Activated CD8-positive, alpha-beta T cell treated with anti-CD3 and anti-CD28 coated beads for 36 hours (primary cell): ENCODE data around the gene TIMM8A. TPM values are rescaled to one million over a fixed set of nuclear protein-coding genes. Genes with fewer than 3 reads are reported as not detected.
"Not testable (repeated sequence)": the region's sequence is repeated elsewhere in the genome, so short reads cannot be mapped to it uniquely, and the experiment has no call there.

Experiments
- ATAC-seq: fragments of 200-7000 bp; cut with Tn5 transposase; one replicate; pipeline ENCODE4 v1.10.0; 2021; ENCODE audit warnings: mild to moderate bottlenecking, moderate library complexity
- CTCF ChIA-PET: fragments of 350-600 bp; sonication (Branson Sonifier 250); formaldehyde crosslinking; loops from one replicate; lab custom pipeline; 2021; ENCODE audit warnings: antibody characterized with exemption; lab: Charles Lee
- POLR2A ChIA-PET: fragments of 350-600 bp; sonication (Branson Sonifier 250); formaldehyde crosslinking; loops from one replicate; lab custom pipeline; 2021; ENCODE audit warnings: antibody characterized with exemption; lab: Charles Lee
- DNase-seq: peaks from one replicate; pipeline ENCODE4 v3.0.0-alpha.2; 2020
- H3K27ac Mint-ChIP-seq: one replicate; pipeline ENCODE4 v1.8.0; 2021; ENCODE audit warnings: mild to moderate bottlenecking, mixed read lengths
- H3K27me3 Mint-ChIP-seq: one replicate; pipeline ENCODE4 v1.8.0; 2021; ENCODE audit warnings: mixed read lengths
- H3K36me3 Mint-ChIP-seq: one replicate; pipeline ENCODE4 v1.8.0; 2021; ENCODE audit warnings: low read depth, mixed read lengths
- H3K4me1 Mint-ChIP-seq: one replicate; pipeline ENCODE4 v1.8.0; 2021; ENCODE audit warnings: low read depth, mixed read lengths
- H3K4me3 Mint-ChIP-seq: one replicate; pipeline ENCODE4 v1.8.0; 2021; ENCODE audit warnings: mild to moderate bottlenecking, moderate library complexity, mixed read lengths
- H3K9me3 Mint-ChIP-seq: one replicate; pipeline ENCODE4 v1.8.0; 2021; ENCODE audit warnings: mixed read lengths
- intact Hi-C: fragments of 100-400 bp; cut with micrococcal nuclease; formaldehyde crosslinking; loops from one replicate; pipeline ENCODE4 v1.10.0; 2022
- total RNA-seq, 2 experiments: library from RNA; stranded (reverse); gene quantifications; one replicate each; pipeline ENCODE4 v1.2.3, GENCODE V29; 2021
- TF ChIP-seq, protein P1 (sequence below): fragments of 200-600 bp; IDR thresholded peaks from one replicate; pipeline ENCODE4 v1.8.0; 2022; ENCODE audit warnings: antibody characterized with exemption, mild to moderate bottlenecking

Gene TIMM8A
- total RNA-seq, 2 experiments from 2014 or later: 23.2 to 26.3 TPM

DNA sequence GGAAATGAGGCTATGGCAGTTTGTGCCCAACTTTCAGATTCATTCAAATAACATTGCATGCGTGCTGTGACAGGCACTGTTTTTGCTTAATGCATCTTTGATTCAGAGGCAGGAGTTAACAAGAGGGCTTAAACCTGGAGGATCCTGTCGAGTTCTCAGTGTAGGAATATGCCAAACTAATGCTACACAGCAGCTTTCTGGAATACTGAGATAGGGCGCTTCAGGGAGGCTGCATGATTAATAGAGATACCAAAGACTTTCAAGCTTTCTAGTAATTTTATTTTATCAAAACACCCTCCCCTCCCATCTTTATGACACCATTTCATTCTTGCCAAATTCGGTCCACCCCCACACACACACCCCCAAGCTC is 636 bp upstream of the TIMM8A start:
- no peaks in the 10 kb centered on the region for H3K9me3 Mint-ChIP-seq
- peaks cover 15% of the 10 kb centered on the region for H3K36me3 Mint-ChIP-seq
- H3K27ac Mint-ChIP-seq: peak overlapping the region; percentile 95
- ATAC-seq (no peak), DNase-seq (no peak)
- H3K4me3 Mint-ChIP-seq: peak overlapping the region; percentile 86
- H3K4me1 Mint-ChIP-seq: peaks cover 11% of the 10 kb centered on the region
- H3K27me3 Mint-ChIP-seq: no peaks in the 10 kb centered on the region
- POLR2A ChIA-PET: interaction anchor here (0.7 to 4.7 kb wide), 2 partner anchors 42 to 100 kb away, joined by 3 to 32 read pairs; partner anchors contain the start of gene RPL36A
- intact Hi-C loops: loop anchor here (10.0 kb wide), 1 partner anchor 46 kb away; the partner anchor contains the start of gene RPL36A
- TF ChIP-seq, protein P1, sequence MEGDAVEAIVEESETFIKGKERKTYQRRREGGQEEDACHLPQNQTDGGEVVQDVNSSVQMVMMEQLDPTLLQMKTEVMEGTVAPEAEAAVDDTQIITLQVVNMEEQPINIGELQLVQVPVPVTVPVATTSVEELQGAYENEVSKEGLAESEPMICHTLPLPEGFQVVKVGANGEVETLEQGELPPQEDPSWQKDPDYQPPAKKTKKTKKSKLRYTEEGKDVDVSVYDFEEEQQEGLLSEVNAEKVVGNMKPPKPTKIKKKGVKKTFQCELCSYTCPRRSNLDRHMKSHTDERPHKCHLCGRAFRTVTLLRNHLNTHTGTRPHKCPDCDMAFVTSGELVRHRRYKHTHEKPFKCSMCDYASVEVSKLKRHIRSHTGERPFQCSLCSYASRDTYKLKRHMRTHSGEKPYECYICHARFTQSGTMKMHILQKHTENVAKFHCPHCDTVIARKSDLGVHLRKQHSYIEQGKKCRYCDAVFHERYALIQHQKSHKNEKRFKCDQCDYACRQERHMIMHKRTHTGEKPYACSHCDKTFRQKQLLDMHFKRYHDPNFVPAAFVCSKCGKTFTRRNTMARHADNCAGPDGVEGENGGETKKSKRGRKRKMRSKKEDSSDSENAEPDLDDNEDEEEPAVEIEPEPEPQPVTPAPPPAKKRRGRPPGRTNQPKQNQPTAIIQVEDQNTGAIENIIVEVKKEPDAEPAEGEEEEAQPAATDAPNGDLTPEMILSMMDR: no peak
- CTCF ChIA-PET: interaction anchor here (2.5 kb wide), 1 partner anchor 41 kb away, joined by 15 read pairs; the partner anchor contains the start of gene RPL36A

DNA sequence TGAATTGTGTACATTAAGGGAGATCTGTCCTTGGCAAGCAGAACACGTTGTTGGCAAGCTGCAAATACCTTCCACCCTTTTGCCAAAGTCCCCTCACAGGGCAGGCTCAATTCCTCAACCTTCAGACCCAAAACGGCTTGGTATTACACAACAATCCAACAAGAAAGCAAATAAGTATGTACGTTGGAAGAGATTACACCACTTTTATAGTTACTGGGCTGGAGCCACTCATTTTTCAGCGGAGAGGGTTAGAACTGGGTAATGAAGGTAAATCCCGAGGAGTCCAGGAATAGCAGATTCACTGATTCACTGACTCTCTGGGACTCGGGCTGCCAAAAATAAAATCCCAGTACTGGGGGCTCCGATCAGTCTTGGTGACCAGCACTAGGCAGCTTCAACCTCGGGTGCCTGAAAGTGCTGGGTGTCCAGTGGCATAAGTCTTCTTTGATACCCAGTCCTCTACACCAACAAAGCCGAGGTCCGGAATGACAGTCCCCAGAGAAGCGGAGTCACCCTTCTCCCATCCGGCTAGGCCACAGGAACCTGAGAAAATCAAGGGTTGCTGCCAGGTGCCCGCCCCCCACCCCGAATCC is 587 bp downstream of the TIMM8A start:
- Mint-ChIP-seq H3K9me3 (no peaks in the 10 kb centered on the region), H3K27me3 (no peaks in the 10 kb centered on the region), H3K27ac (peak overlapping the region; percentile 95), H3K4me3 (peak overlapping the region; percentile 86), H3K36me3 (peaks cover 21% of the 10 kb centered on the region), H3K4me1 (peaks cover 13% of the 10 kb centered on the region)
- DNase-seq: no peak
- intact Hi-C loops: loop anchor here (10.0 kb wide), 1 partner anchor 47 kb away; the partner anchor contains the start of gene RPL36A
- TF ChIP-seq, protein P1: no peak
- CTCF ChIA-PET: interaction anchor here (2.5 kb wide), 1 partner anchor 42 kb away, joined by 15 read pairs; the partner anchor contains the start of gene RPL36A
- no peak for ATAC-seq
- POLR2A ChIA-PET: interaction anchor here (1.2 to 4.7 kb wide), 2 partner anchors 43 to 46 kb away, joined by 3 to 32 read pairs; partner anchors contain the start of gene RPL36A

DNA sequence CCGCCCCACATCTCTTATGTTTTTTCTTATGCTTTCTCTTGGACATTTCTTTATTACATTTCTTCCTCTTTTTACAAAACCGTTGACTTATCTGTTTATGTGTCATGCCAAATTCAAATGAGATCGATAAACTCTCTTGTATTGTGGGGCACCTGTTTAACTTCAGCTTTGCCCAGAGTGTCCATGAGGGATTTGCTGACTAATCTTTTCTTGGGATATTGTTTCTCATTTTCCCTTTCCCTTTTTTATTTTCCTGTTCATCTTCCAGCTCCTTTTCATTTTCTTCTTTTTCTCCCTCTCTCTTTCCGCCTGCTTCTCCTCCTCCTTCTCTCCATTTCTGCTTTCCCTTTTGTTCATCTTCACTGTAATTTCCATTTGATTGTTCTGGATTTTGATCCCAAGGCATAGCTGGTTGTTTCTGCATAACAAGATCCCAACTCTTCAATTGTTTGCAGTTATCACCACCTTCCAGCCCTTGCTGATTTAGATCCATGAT is 10.7 kb downstream of the TIMM8A start:
- ATAC-seq (no peak), DNase-seq (no peak)
- Mint-ChIP-seq H3K4me1 (peaks cover 19% of the 10 kb centered on the region), H3K4me3 (no peak overlapping the region), H3K9me3 (peaks cover 5% of the 10 kb centered on the region), H3K27ac (no peak overlapping the region), H3K36me3 (no peaks in the 10 kb centered on the region), H3K27me3 (no peaks in the 10 kb centered on the region)
- ChIA-PET CTCF (no interaction called here), POLR2A (interaction anchor here (0.6 kb wide), 1 partner anchor 497 kb away, joined by 3 read pairs; no protein-coding TSS in a partner anchor)
- intact Hi-C loops: no loop called here
- TF ChIP-seq, protein P1: no peak

DNA sequence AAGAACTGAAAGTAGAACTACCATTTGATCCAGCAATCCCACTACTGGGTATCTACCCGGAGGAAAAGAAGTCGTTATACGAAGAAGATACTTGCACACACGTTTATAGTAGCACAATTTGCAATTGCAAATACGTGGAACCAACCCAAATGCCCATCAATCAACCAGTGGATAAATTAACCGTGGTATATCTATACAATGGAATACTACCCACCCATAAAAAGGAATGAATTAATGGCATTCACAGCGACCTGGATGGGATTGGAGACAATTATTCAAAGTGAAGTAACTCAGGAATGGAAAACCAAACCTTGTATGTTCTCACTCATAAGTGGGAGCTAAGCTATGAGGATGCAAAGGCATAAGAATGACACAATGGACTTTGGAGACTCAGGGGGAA is 14.2 kb downstream of the TIMM8A start:
- H3K9me3 Mint-ChIP-seq, ATAC-seq, POLR2A ChIA-PET, H3K27ac Mint-ChIP-seq, CTCF ChIA-PET, H3K27me3 Mint-ChIP-seq, H3K4me3 Mint-ChIP-seq, intact Hi-C loops, DNase-seq, H3K36me3 Mint-ChIP-seq: not testable (repeated sequence)
- peaks cover 17% of the 10 kb centered on the region for H3K4me1 Mint-ChIP-seq

DNA sequence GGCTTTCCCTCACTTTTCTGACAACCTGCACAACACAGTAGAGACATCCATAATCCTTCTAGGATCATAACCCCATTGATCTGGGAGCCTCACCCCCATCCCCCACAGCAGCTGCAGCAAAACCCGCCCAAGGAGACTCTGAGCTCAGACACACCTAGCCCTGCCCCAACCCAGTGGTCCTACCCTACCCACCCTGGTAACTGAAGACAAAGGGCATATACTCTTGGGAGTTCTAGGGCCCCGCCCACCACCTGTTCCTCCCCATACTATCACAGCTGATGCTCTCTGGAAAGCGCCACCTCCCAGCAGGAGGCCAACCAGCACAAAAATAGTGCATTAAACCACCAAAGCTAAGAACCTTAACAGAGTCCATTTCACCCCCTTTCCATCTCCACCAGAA is 21.9 kb downstream of the TIMM8A start:
- H3K27ac Mint-ChIP-seq, ATAC-seq, DNase-seq, POLR2A ChIA-PET, H3K4me3 Mint-ChIP-seq, CTCF ChIA-PET, H3K36me3 Mint-ChIP-seq, H3K4me1 Mint-ChIP-seq, intact Hi-C loops, H3K9me3 Mint-ChIP-seq, H3K27me3 Mint-ChIP-seq: not testable (repeated sequence)

DNA sequence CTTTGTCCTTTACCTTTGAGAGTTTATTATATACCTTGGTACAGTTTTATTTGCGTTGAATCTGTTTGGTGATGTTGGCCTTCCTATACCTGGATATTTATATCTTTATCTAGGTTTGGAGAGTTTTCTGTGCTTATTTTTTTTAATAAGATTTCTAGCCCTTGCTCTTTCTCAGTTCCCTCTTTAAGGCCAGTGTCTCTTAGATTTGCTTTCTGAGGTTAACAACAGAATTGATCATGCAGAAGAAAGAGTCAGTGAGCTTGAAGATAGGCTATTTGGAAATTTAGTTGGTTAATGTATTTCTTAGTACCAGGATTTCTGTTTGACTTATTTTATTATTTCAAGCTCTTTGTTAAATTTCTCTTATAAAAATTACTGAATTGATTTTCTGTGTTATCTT is 44.8 kb downstream of the TIMM8A start:
- no peaks in the 10 kb centered on the region for H3K27me3 Mint-ChIP-seq
- ATAC-seq (no peak), DNase-seq (no peak)
- intact Hi-C loops: no loop called here
- ChIA-PET CTCF (no interaction called here), POLR2A (no interaction called here)
- no peaks in the 10 kb centered on the region for H3K36me3 Mint-ChIP-seq
- H3K4me1 Mint-ChIP-seq: no peaks in the 10 kb centered on the region
- H3K9me3 Mint-ChIP-seq: no peaks in the 10 kb centered on the region
- H3K4me3 Mint-ChIP-seq: no peak overlapping the region
- TF ChIP-seq, protein P1: no peak
- no peak overlapping the region for H3K27ac Mint-ChIP-seq
